Small intestine (tissue), 7 donors: ENCODE measurements around the gene SNUPN. TPM values are rescaled to one million over a fixed set of nuclear protein-coding genes. Genes with fewer than 3 reads are reported as not detected.
"Not testable (repeated sequence)": the region's sequence is repeated elsewhere in the genome, so short reads cannot be mapped to it uniquely, and the experiment has no call there.

Experiments used
- DNase-seq, 2 donors: peaks; one replicate each; pipeline versions ENCODE4 v3.0.0 to v3.0.0-alpha.2; 2013
- FAIRE-seq: peaks from 2 replicates; lab custom pipeline; 2012; peaks lifted over from hg19 to GRCh38; lab: Jason Lieb, UNC
- H3K27ac ChIP-seq, 3 donors: one replicate each; pipeline ENCODE4 v1.5.1; 2013; ENCODE audit warnings: low read length in 2 of 3, mild to moderate bottlenecking in 2 of 3, control low read depth in 1 of 3, inconsistent platforms in 1 of 3, low read depth in 1 of 3, moderate library complexity in 1 of 3
- H3K27me3 ChIP-seq, 3 donors: one replicate each; pipeline ENCODE4 v1.6.1; 2013; ENCODE audit warnings: low read length in 3 of 3, inconsistent platforms in 1 of 3; ENCODE audit not compliant: control insufficient read depth in 3 of 3, insufficient read depth in 3 of 3
- H3K36me3 ChIP-seq, 3 donors: one replicate each; pipeline ENCODE4 v1.6.1; 2013; ENCODE audit warnings: low read length in 3 of 3, inconsistent platforms in 1 of 3, low read depth in 1 of 3, mild to moderate bottlenecking in 1 of 3, moderate library complexity in 1 of 3; ENCODE audit not compliant: control insufficient read depth in 3 of 3, insufficient read depth in 2 of 3
- H3K4me1 ChIP-seq, 3 donors: one replicate each; pipeline ENCODE4 v1.6.1; 2013; ENCODE audit warnings: low read length in 2 of 3, inconsistent platforms in 1 of 3, low read depth in 1 of 3, mild to moderate bottlenecking in 1 of 3, moderate library complexity in 1 of 3; ENCODE audit not compliant: control insufficient read depth in 3 of 3, insufficient read depth in 2 of 3
- H3K4me3 ChIP-seq, 3 donors: one replicate each; pipeline ENCODE4 v1.5.1; 2013; ENCODE audit warnings: low read length in 3 of 3, control low read depth in 1 of 3, inconsistent platforms in 1 of 3, low read depth in 1 of 3, mild to moderate bottlenecking in 1 of 3, moderate library complexity in 1 of 3
- H3K9me3 ChIP-seq, 2 donors: one replicate each; pipeline ENCODE4 v1.6.1; 2013; ENCODE audit warnings: low read depth in 1 of 2, low read length in 1 of 2; ENCODE audit not compliant: control insufficient read depth in 2 of 2, insufficient read depth in 1 of 2
- WGBS, 3 donors: extraction: QIAGEN DNeasy Blood & Tissue Kit; methylation state at CpG; one replicate each; pipeline ENCODE4 v1.1.7; 2013; 5-methylcytosine and 5-hydroxymethylcytosine counted together
- polyA plus RNA-seq, 4 donors: library from polyadenylated mRNA; stranded (reverse) in 3 of 4; unstranded in 1 of 4; fragments of 200-250 nt in 3 of 4; fragments of 120-200 nt in 1 of 4; gene quantifications; one replicate each; pipeline versions ENCODE4 v1.2.1 to v1.2.3, GENCODE V29; 2013
- donor health status: healthy with polysubstance abuse.
- donor health status: control.
- donor health status: control.
- donor health status: Bipolar disorder and iron deficiency.
- donor health status: healthy.

The SNUPN gene
- polyA plus RNA-seq, 4 donors: 19.5 to 24.6 (median 21.2) TPM

DNA sequence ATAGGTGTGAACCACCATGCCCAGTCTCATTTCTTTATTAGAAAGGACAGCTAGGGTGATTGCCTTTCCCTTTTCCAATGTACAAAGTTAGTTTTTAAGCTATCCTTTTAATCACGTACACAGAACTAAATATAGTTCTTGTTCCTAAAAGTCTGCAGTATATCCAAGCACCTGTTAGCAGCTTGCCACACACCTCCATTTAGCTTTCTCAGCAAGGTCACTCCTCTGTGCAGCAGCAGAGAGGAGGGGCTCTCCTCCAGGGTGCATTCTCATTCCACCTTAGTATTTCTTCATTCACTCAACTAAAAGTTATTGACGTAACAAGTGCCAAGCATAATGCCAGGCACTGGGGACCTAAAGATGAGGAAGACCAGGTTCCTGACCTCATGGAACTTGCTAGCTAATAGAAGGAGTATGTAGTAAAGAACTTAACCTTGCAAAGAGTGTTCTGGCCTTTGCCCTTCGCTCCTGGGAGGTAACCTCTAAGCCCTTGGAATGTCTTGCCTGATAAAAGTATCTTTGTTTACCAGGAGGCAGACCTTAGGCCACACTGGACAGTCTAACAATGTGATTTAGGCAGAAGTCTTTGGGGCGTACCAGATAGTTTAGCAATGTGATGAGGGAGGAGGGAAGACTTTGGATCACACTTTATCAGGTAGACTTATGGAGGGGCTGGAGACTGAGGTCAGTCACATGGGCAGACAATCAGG is 33.7 kb downstream of the SNUPN start:
- DNase-seq (peak; percentile 31 to 48), FAIRE-seq (no peak)
- H3K36me3 ChIP-seq: peaks cover 2 to 10% (median 5%) of the 10 kb centered on the region in 3 donors
- H3K9me3 ChIP-seq: no peaks in the 10 kb centered on the region
- no peaks in the 10 kb centered on the region for H3K27me3 ChIP-seq
- 90 to 97% (median 93%) methylated on average over 4 of the region's 4 CpGs for WGBS, 3 donors
- peaks cover 0 to 10% (median 0%) of the 10 kb centered on the region in 3 donors for H3K4me1 ChIP-seq
- no peak overlapping the region for H3K4me3 ChIP-seq
- peak overlapping the region in 1 of 3 donors; percentile 38 for H3K27ac ChIP-seq

DNA sequence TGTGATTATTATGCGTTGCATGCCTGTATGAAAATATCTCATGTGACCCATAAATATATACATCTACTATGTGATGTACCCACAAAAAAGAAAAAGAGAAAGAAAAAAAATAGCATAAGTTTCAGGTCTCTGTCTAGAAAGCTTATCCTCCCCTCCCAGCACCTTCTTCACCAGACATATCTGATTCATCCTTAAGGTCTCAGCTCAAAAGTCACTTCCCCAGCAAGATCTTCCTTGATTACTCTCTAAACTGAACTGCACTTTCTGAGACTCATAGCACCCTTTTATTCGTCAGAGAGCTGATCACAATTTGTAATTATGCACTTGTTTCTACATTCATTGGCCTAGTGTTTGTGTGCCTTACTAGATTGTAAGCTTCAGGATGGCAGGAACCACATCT is 35.3 kb downstream of the SNUPN start:
- FAIRE-seq (no peak), DNase-seq (no peak)
- 83 to 97% (median 87%) methylated on average over 2 of the region's 2 CpGs for WGBS, 3 donors
- H3K36me3 ChIP-seq: peaks cover under 1 to 11% (median 2%) of the 10 kb centered on the region in 3 donors
- no peak overlapping the region for H3K27ac ChIP-seq
- H3K27me3 ChIP-seq: no peaks in the 10 kb centered on the region
- H3K4me3 ChIP-seq: no peak overlapping the region
- H3K9me3 ChIP-seq: no peaks in the 10 kb centered on the region
- peaks cover 0 to 10% (median 0%) of the 10 kb centered on the region in 3 donors for H3K4me1 ChIP-seq

GRCh38 chr15:75589071-75589470 is 36.5 kb downstream of the SNUPN start:
- Histone ChIP-seq H3K27me3 (no peaks in the 10 kb centered on the region), H3K9me3 (no peaks in the 10 kb centered on the region), H3K36me3 (peaks cover 0 to 4% (median 2%) of the 10 kb centered on the region in 3 donors), H3K4me3 (no peak overlapping the region), H3K27ac (no peak overlapping the region), H3K4me1 (peaks cover 0 to 10% (median 0%) of the 10 kb centered on the region in 3 donors)
- DNase-seq (no peak), FAIRE-seq (no peak)
- WGBS, 3 donors: 88 to 94% (median 89%) methylated on average over 5 of the region's 5 CpGs

DNA sequence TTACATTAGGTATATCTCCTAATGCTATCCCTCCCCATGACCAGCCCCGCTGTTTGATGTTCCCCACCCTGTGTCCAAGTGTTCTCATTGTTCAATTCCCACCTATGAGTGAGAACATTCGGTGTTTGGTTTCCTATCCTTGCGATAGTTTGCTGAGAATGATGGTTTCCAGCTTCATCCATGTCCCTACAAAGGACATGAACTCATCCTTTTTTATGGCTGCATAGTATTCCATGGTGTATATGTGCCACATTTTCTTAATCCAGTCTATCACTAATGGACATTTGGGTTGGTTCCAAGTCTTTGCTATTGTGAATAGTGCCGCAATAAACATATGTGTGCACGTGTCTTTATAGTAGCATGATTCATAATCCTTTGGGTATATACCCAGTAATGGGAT is 39.1 kb downstream of the SNUPN start:
- not testable (repeated sequence) for FAIRE-seq, H3K27ac ChIP-seq, H3K9me3 ChIP-seq, DNase-seq, H3K4me1 ChIP-seq, H3K36me3 ChIP-seq, H3K27me3 ChIP-seq, H3K4me3 ChIP-seq
- 95 to 99% (median 98%) methylated on average over 5 of the region's 5 CpGs for WGBS, 3 donors

DNA sequence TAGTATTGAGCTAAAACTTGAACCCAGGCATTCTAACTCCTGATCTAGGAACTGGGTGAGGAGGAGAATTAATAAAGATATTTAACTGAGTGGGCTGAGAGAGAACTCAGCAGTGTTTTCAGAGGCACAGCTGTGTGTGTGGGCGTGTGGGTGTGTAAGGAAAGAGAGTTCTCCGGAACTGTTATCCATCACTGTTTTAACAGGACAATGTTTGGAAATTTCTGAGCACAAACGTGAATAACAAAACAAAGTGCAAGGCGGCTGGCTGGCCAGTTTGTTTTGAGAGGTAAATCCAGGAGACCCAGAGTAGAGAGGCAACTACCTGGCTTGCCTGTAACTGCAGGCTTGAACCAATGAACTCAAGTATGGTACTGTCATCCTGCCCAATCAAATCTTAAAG is 41.4 kb downstream of the SNUPN start:
- Histone ChIP-seq H3K27ac (no peak overlapping the region), H3K4me3 (no peak overlapping the region), H3K27me3 (no peaks in the 10 kb centered on the region), H3K36me3 (peaks cover 0 to 4% (median 0%) of the 10 kb centered on the region in 3 donors), H3K9me3 (no peaks in the 10 kb centered on the region), H3K4me1 (peaks cover 0 to 7% (median 0%) of the 10 kb centered on the region in 3 donors)
- WGBS, 3 donors: 53 to 64% (median 56%) methylated on average over 4 of the region's 4 CpGs
- DNase-seq: no peak
- FAIRE-seq: no peak

DNA sequence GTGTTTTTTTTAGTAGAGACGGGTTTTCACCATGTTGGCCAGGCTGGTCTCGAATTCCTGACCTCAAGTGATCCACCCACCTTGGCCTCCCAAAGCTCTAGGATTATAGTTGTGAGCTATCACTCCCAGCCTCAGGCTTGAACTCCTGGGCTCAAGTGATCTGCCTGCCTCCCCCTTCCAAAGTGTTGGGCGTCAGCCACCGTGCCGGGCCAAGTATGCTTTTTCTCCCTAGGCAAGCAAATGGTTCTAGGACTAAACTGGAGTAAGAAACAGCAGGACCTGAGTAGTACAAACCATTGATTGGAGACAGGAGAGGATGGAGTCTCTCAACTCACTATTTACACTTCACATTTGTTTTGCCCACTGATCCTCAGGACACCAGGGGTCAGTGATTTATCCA is 41.8 kb downstream of the SNUPN start:
- DNase-seq: no peak
- no peak overlapping the region for H3K27ac ChIP-seq
- no peak for FAIRE-seq
- peaks cover 0 to 4% (median 0%) of the 10 kb centered on the region in 3 donors for H3K36me3 ChIP-seq
- no peak overlapping the region for H3K4me3 ChIP-seq
- peaks cover 0 to 7% (median 0%) of the 10 kb centered on the region in 3 donors for H3K4me1 ChIP-seq
- no peaks in the 10 kb centered on the region for H3K27me3 ChIP-seq
- 75 to 90% (median 75%) methylated on average over 5 of the region's 5 CpGs for WGBS, 3 donors
- H3K9me3 ChIP-seq: no peaks in the 10 kb centered on the region

- WGBS, 3 donors: 95 to 97% (median 95%) methylated on average over 5 of the region's 5 CpGs
- H3K27me3 ChIP-seq, H3K9me3 ChIP-seq, H3K36me3 ChIP-seq, H3K27ac ChIP-seq, FAIRE-seq, H3K4me3 ChIP-seq, H3K4me1 ChIP-seq, DNase-seq: not testable (repeated sequence)
Observed at GRCh38 chr15:75582943-75583342, 42.6 kb downstream of the SNUPN start.

DNA sequence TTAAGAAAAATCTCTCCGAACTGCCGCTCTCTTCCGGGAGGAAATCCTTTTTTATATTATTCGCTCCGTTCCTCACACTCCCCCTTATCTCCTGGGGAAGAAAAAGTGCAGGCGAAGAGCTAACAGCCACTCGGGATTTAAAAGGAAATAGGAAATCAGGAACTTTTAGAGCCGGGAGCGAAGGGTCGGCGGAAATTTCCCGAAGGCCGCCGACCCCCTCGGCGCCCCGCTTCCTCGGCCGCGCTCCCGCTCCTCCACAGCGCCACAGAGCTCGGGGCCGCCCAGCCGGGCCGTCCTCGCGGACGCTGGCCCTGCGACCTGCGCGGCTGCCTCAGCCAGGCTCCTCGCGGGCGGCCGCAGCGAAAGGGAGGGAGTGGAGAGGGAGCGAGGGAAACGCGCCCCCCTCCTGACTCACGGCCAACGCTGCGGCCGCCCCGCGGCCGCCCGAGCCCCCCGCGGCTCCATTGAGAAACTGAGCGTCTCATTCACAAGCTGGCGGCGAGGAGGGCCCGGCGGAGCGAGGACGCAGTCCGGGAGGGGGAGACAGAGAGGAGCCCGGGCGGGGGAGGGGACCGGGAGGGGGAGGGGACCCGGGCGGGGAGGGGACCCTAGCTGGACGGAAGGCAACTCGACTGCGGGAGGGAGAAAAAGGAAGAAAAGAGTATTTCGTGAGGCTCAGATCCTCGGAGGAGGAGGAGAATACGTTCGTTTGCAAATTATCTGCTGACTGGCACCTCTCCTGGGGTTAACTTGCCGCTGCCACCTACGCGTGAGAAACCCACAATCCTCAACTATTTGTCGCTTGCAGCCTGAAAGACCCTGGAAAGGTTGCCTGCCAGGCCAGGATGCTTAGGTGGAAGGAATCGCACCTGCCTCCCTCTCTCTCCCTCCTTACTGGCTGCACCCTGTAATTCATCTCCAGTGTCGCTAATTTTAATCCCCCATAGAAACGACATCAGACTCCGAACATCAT is 46.3 kb downstream of the SNUPN start, which contains the start of gene PTPN9:
Gene PTPN9 (minus strand): TSS at position 368 of the 973 bp plus-strand sequence. CDS start 539 bp downstream, outside the sequence.
- H3K27ac ChIP-seq: peak within 1 kb of the TSS; percentile 90 to 95 (median 91)
- H3K36me3 ChIP-seq: peaks cover 0 to 5% (median 0%) of the 10 kb centered on the region in 3 donors
- H3K4me3 ChIP-seq: peak within 1 kb of the TSS; percentile 90 to 98 (median 95)
- peaks cover 0 to 14% (median 0%) of the 10 kb centered on the region in 3 donors for H3K4me1 ChIP-seq
- no peaks in the 10 kb centered on the region for H3K27me3 ChIP-seq
- WGBS, 3 donors: 1% methylated on average over 48 to 78 of the region's 78 CpGs
- no peak for FAIRE-seq
- no peaks in the 10 kb centered on the region for H3K9me3 ChIP-seq
- peak; percentile 72 to 84 for DNase-seq
